ENCODE measurements around the gene HOXC5.

The HOXC5 gene

GRCh38 chr12:54009171-54010052, 23.4 kb upstream of the HOXC5 start:
- no peak for DNase-seq

GRCh38 chr12:54010053-54010971, 22.5 kb upstream of the HOXC5 start:
- no peak for DNase-seq

GRCh38 chr12:54010972-54011664, 21.7 kb upstream of the HOXC5 start:
- DNase-seq = no peak

GRCh38 chr12:54011665-54012532, 21.0 kb upstream of the HOXC5 start:
- no peak for DNase-seq

- DNase-seq = no peak
These were observed 20.0 kb upstream of the HOXC5 start for GRCh38 chr12:54012631-54013409.

- no peak for DNase-seq
These were observed 18.4 kb upstream of the HOXC5 start for GRCh38 chr12:54014377-54015017.

GRCh38 chr12:54015018-54015931, 17.6 kb upstream of the HOXC5 start:
- DNase-seq = no peak

- DNase-seq = no peak
These were observed 16.8 kb upstream of the HOXC5 start for GRCh38 chr12:54016051-54016450.

- no peak for DNase-seq
These were observed 16.3 kb upstream of the HOXC5 start for GRCh38 chr12:54016478-54016964.

GRCh38 chr12:54017027-54017788, 15.6 kb upstream of the HOXC5 start:
- no peak for DNase-seq

- DNase-seq = peak; percentile 14
These were observed 14.9 kb upstream of the HOXC5 start for GRCh38 chr12:54017878-54018467.

GRCh38 chr12:54018468-54018984, 14.3 kb upstream of the HOXC5 start:
- DNase-seq = no peak

- DNase-seq = no peak
These were observed 13.6 kb upstream of the HOXC5 start for GRCh38 chr12:54019091-54019811.

- no peak for DNase-seq
These were observed 12.8 kb upstream of the HOXC5 start for GRCh38 chr12:54019924-54020590.

- no peak for DNase-seq
These were observed 12.1 kb upstream of the HOXC5 start for GRCh38 chr12:54020591-54021405.

Data from hematopoietic multipotent progenitor cell treated with erythropoietin and hydrocortisone succinate and interleukin-3 and kit ligand, for 8 days (in vitro differentiated cells).